Measurements from ENCODE around the gene SLAMF8. TPM values are rescaled to one million over a fixed set of nuclear protein-coding genes. Genes with fewer than 3 reads are reported as not detected.

Gene SLAMF8
- total and polyA plus RNA-seq, 7 donors = 2.4 to 16.2 (median 4.8) TPM

- Histone ChIP-seq H3K9me3 (no peaks in the 10 kb centered on the region), H3K27ac (no peak overlapping the region), H3K27me3 (no peaks in the 10 kb centered on the region), H3K4me1 (peaks cover 0 to 10% (median 9%) of the 10 kb centered on the region in 4 donors), H3K36me3 (no peaks in the 10 kb centered on the region), H3K4me3 (no peak overlapping the region)
- TF ChIP-seq POLR2A (IDR thresholded peaks at IDR 0.05) (no peak), CTCF (IDR thresholded peaks at IDR 0.05) (no peak), POLR2AphosphoS5 (IDR thresholded peaks at IDR 0.05) (no peak), EP300 (IDR thresholded peaks at IDR 0.05) (no peak)
- 74 to 79% methylated on average over 7 of the region's 7 CpGs for WGBS, 2 donors
- intact Hi-C loops (cut with DNase I) = no loop called here
- DNase-seq = no peak
These were observed 33.2 kb downstream of the SLAMF8 start for GRCh38 chr1:159859767-159860322.

GRCh38 chr1:159860456-159860855, 33.8 kb downstream of the SLAMF8 start:
- no peak overlapping the region for H3K27ac ChIP-seq
- no peaks in the 10 kb centered on the region for H3K9me3 ChIP-seq
- TF ChIP-seq POLR2AphosphoS5 (IDR thresholded peaks at IDR 0.05) = no peak
- no peak for TF ChIP-seq POLR2A (IDR thresholded peaks at IDR 0.05)
- no peak for TF ChIP-seq CTCF (IDR thresholded peaks at IDR 0.05)
- TF ChIP-seq EP300 (IDR thresholded peaks at IDR 0.05) = no peak
- no peaks in the 10 kb centered on the region for H3K36me3 ChIP-seq
- 63 to 75% methylated on average over 3 of the region's 3 CpGs for whole genome bisulfite sequencing, 2 donors
- peaks cover 0 to 5% (median 3%) of the 10 kb centered on the region in 4 donors for H3K4me1 ChIP-seq
- DNase-seq = no peak
- H3K27me3 ChIP-seq = no peaks in the 10 kb centered on the region
- no peak overlapping the region for H3K4me3 ChIP-seq
- intact Hi-C loops (cut with DNase I) = no loop called here

DNA sequence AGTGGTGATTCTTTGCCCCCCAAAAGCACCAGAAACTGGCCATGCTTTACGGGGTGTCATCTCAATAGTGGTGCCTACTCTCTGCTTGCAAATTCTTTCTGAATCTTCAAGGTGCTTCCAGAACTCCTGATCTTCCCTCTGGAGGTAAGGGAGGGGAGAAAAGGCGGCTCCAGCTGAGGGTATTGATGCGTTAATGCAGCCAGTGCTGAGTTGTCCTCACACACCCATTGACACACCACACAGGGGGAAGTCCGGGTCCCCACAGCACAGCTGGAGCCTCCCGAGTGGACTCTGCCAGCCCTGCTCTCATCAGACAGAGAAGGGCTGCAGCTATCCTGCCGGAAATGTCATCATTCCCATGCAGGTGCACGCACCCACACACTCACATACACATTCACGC, 34.5 kb downstream of the SLAMF8 start:
- no peaks in the 10 kb centered on the region for H3K36me3 ChIP-seq
- no peaks in the 10 kb centered on the region for H3K4me1 ChIP-seq
- H3K27ac ChIP-seq = no peak overlapping the region
- H3K27me3 ChIP-seq = no peaks in the 10 kb centered on the region
- TF ChIP-seq EP300 (IDR thresholded peaks at IDR 0.05) (no peak), POLR2A (IDR thresholded peaks at IDR 0.05) (no peak), POLR2AphosphoS5 (IDR thresholded peaks at IDR 0.05) (no peak), CTCF (IDR thresholded peaks at IDR 0.05) (no peak)
- no peak overlapping the region for H3K4me3 ChIP-seq
- DNase-seq = no peak
- intact Hi-C loops (cut with DNase I) = no loop called here
- 83 to 86% methylated on average over 8 of the region's 8 CpGs for WGBS, 2 donors
- H3K9me3 ChIP-seq = no peaks in the 10 kb centered on the region

- TF ChIP-seq EP300 (IDR thresholded peaks at IDR 0.05) (no peak), POLR2AphosphoS5 (IDR thresholded peaks at IDR 0.05) (no peak), CTCF (IDR thresholded peaks at IDR 0.05) (no peak), POLR2A (IDR thresholded peaks at IDR 0.05) (no peak)
- intact Hi-C loops (cut with DNase I) = no loop called here
- Histone ChIP-seq H3K36me3 (no peaks in the 10 kb centered on the region), H3K4me3 (no peak overlapping the region), H3K27me3 (no peaks in the 10 kb centered on the region), H3K27ac (no peak overlapping the region), H3K9me3 (no peaks in the 10 kb centered on the region), H3K4me1 (no peaks in the 10 kb centered on the region)
- WGBS, 2 donors = 81 to 93% methylated on average over 5 of the region's 5 CpGs
- DNase-seq = no peak
These were observed 35.4 kb downstream of the SLAMF8 start for GRCh38 chr1:159862031-159862430.

GRCh38 chr1:159862557-159862956, 35.9 kb downstream of the SLAMF8 start, which contains the start of gene VSIG8:
Gene VSIG8, minus strand, starts transcription at chr1:159862657. Its CDS starts 136 bp downstream, at chr1:159862521.
- H3K36me3 ChIP-seq = no peaks in the 10 kb centered on the region
- TF ChIP-seq CTCF (IDR thresholded peaks at IDR 0.05) (no peak), POLR2A (IDR thresholded peaks at IDR 0.05) (no peak), POLR2AphosphoS5 (IDR thresholded peaks at IDR 0.05) (no peak), EP300 (IDR thresholded peaks at IDR 0.05) (no peak)
- H3K9me3 ChIP-seq = no peaks in the 10 kb centered on the region
- H3K27ac ChIP-seq = no peak within 1 kb of the TSS
- no peak for DNase-seq
- H3K4me1 ChIP-seq = peaks cover 0 to 5% (median 2%) of the 10 kb centered on the region in 4 donors
- H3K4me3 ChIP-seq = no peak within 1 kb of the TSS
- intact Hi-C loops (cut with DNase I) = no loop called here
- WGBS, 2 donors = 60 to 83% methylated on average over 4 of the region's 4 CpGs
- H3K27me3 ChIP-seq = no peaks in the 10 kb centered on the region

Data from sigmoid colon (tissue), 7 donors.